Omental fat pad (tissue), 4 donors: ENCODE results near the gene CRELD2. TPM values are rescaled to one million over a fixed set of nuclear protein-coding genes. Genes with fewer than 3 reads are reported as not detected.

Experiments
- ATAC-seq: fragments of 150-250 bp; one replicate; pipeline ENCODE4 v1.9.1; 2016; ENCODE audit warnings: mild to moderate bottlenecking, moderate library complexity; ENCODE audit not compliant: low FRiP score
- DNase-seq: peaks from one replicate; pipeline ENCODE4 v3.0.0-alpha.2; 2019; ENCODE audit warnings: low spot score
- total RNA-seq, 4 donors: library from RNA; depleted of rRNA; stranded (reverse); fragments of >200 nt; gene quantifications; one replicate each; pipeline ENCODE4 v1.1.0, GENCODE V29; 2016
- TF ChIP-seq, protein P1 (sequence below), 3 donors: fragments of 450-650 bp; IDR thresholded peaks; one replicate each; pipeline ENCODE4 v1.5.1; 2016 to 2017; ENCODE audit warnings: antibody characterized with exemption in 3 of 3, mild to moderate bottlenecking in 3 of 3, moderate library complexity in 2 of 3

The CRELD2 gene
- total RNA-seq, 4 donors from 2014 or later = 30.8 to 52.4 (median 39.8) TPM

DNA sequence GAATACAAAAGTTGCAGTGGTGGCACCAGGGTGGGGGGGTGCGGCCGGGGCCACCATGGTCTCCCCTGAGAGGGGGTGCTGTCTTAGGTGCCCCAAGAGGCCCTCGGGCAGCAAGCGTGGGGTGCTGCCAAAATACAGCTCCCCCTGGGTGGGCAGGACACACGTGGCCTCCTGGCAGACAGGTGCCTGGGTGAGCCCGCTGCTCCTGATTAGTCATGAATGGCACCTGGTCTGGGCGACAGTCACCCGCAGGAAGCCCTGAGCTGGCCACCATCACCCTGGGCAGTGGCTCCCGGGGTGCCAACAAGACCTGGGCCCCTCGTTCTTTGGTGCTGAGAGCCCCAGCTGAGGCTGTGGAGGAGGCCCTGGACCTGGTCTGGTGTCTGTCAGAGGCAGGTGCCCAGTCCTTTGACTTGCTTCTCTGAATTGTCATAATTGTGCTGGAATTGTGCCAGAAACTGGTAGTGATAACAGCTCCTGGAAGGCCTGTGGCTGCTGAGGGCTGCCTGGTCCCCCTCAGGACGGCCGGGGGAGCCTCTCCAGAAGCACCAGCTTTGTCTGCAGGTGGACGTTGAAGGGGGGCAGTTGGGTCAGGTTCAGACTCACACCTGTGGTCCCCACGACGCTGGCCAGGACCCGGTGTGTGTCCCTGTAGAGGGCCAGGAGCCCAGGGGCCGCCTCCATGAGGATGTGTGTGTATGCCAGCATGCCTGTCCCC lies 15.0 kb upstream of the CRELD2 start:
- DNase-seq (no peak), ATAC-seq (no peak)
- TF ChIP-seq, protein P1, sequence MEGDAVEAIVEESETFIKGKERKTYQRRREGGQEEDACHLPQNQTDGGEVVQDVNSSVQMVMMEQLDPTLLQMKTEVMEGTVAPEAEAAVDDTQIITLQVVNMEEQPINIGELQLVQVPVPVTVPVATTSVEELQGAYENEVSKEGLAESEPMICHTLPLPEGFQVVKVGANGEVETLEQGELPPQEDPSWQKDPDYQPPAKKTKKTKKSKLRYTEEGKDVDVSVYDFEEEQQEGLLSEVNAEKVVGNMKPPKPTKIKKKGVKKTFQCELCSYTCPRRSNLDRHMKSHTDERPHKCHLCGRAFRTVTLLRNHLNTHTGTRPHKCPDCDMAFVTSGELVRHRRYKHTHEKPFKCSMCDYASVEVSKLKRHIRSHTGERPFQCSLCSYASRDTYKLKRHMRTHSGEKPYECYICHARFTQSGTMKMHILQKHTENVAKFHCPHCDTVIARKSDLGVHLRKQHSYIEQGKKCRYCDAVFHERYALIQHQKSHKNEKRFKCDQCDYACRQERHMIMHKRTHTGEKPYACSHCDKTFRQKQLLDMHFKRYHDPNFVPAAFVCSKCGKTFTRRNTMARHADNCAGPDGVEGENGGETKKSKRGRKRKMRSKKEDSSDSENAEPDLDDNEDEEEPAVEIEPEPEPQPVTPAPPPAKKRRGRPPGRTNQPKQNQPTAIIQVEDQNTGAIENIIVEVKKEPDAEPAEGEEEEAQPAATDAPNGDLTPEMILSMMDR (IDR thresholded peaks at IDR 0.05) = no peak

GRCh38 chr22:49904040-49904369 lies 14.4 kb upstream of the CRELD2 start:
- TF ChIP-seq, protein P1 (IDR thresholded peaks at IDR 0.05) = no peak
- ATAC-seq (no peak), DNase-seq (no peak)

GRCh38 chr22:49905465-49905864 lies 13.0 kb upstream of the CRELD2 start:
- no peak for ATAC-seq
- TF ChIP-seq, protein P1 (IDR thresholded peaks at IDR 0.05) = no peak
- DNase-seq = no peak

DNA sequence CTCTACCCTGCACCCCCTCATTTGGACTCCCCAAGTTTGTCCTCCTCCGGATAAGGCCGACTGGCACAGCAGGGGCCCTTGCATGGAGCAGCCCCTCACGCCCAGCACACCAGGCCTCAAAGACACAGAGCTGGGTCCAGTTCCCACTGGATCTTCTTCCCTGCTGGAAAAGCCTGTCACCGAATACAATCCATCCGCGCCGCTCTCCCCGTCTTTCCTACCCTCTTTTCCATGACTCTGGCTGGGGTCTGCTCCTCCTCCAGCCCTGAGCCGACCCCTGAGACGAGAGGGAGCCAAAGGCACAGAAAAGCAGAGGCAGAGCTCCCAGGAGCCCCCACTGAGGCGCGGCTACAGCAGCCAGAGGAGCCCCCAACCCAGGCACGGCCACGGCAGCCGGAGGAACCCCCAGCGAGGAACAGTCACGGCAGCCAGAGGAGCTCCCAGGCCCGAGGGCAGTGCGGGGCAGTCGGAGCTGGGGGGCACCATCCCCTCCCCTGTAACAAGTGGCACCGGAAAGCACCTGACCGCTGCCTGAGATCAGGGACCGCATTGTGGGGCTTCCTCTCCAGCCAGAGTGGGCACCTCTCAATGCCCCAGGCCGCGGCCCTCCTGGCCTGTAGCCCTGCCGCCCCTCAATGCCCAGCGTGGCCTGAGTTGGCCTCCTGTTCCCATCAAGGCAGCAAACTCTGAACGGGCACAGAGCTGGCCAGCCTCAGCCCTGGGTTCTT lies 12.2 kb upstream of the CRELD2 start:
- TF ChIP-seq, protein P1 (IDR thresholded peaks at IDR 0.05) = no peak
- ATAC-seq (no peak), DNase-seq (no peak)

- ATAC-seq = no peak
- no peak for DNase-seq
- TF ChIP-seq, protein P1 (IDR thresholded peaks at IDR 0.05) = no peak
Observed at GRCh38 chr22:49906799-49907290, 11.6 kb upstream of the CRELD2 start.

- TF ChIP-seq, protein P1 (IDR thresholded peaks at IDR 0.05) = no peak
- ATAC-seq = no peak
- DNase-seq = no peak
Observed at GRCh38 chr22:49907807-49908206, 10.6 kb upstream of the CRELD2 start.
